Heart right ventricle (tissue), 16 donors: ENCODE measurements around the gene TMEM121B. TPM values are rescaled to one million over a fixed set of nuclear protein-coding genes. Genes with fewer than 3 reads are reported as not detected.

Experiments
- ATAC-seq, 8 donors: fragments of 200-7000 bp; cut with Tn5 transposase; one replicate each; pipeline ENCODE4 v1.9.1; 2020; ENCODE audit warnings: mild to moderate bottlenecking in 8 of 8, moderate library complexity in 8 of 8, moderate number of reproducible peaks in 1 of 8
- DNase-seq, 2 donors: peaks; one replicate each; pipeline ENCODE4 v3.0.0-alpha.2; 2020
- H3K27ac ChIP-seq, 10 donors: fragments of 200-600 bp; sonication (generic) in 2 of 10; one replicate each; pipeline versions ENCODE4 v1.5.0 to v1.8.0; 2020 to 2022; ENCODE audit warnings: mild to moderate bottlenecking in 3 of 10
- H3K27me3 ChIP-seq, 7 donors: fragments of 200-600 bp; one replicate each; pipeline ENCODE4 v1.8.0; 2021 to 2022; ENCODE audit warnings: mild to moderate bottlenecking in 2 of 7
- H3K36me3 ChIP-seq, 9 donors: fragments of 200-600 bp; sonication (generic) in 1 of 9; one replicate each; pipeline versions ENCODE4 v1.5.0 to v1.8.0; 2020 to 2022; ENCODE audit warnings: mild to moderate bottlenecking in 2 of 9
- H3K4me1 ChIP-seq, 9 donors: fragments of 200-600 bp; sonication (generic) in 1 of 9; one replicate each; pipeline versions ENCODE4 v1.5.0 to v1.8.0; 2020 to 2022; ENCODE audit warnings: mild to moderate bottlenecking in 4 of 9
- H3K4me3 ChIP-seq, 10 donors: fragments of 200-600 bp; sonication (generic) in 2 of 10; one replicate each; pipeline versions ENCODE4 v1.5.0 to v1.8.0; 2020 to 2022; ENCODE audit warnings: mild to moderate bottlenecking in 7 of 10, moderate library complexity in 2 of 10
- H3K9me3 ChIP-seq, 11 donors: fragments of 200-600 bp in 10 of 11; sonication (generic) in 2 of 11; one replicate each; pipeline versions ENCODE4 v1.5.0 to v1.8.0; 2013 to 2022; ENCODE audit warnings: mild to moderate bottlenecking in 2 of 11, control low read depth in 1 of 11, moderate library complexity in 1 of 11
- CTCF ChIP-seq, 9 donors: fragments of 200-600 bp; sonication (generic) in 2 of 9; IDR thresholded peaks; one replicate each; pipeline versions ENCODE4 v1.5.0 to v1.8.0; 2021 to 2022; ENCODE audit warnings: antibody characterized with exemption in 9 of 9, mild to moderate bottlenecking in 5 of 9, moderate library complexity in 1 of 9
- WGBS, 2 donors: extraction: QIAGEN DNeasy Blood & Tissue Kit; methylation state at CpG; one replicate each; pipeline ENCODE4 v1.1.7; 2013; ENCODE audit warnings: inconsistent platforms in 1 of 2; 5-methylcytosine and 5-hydroxymethylcytosine counted together
- intact Hi-C, 10 donors: fragments of 100-400 bp; cut with DNase I; formaldehyde crosslinking; loops; one replicate each; pipeline versions ENCODE4 v1.11.1 to v1.14.2; 2022
- polyA plus RNA-seq, 2 donors: library from polyadenylated mRNA; stranded (reverse); fragments of 200-250 nt; gene quantifications; one replicate each; pipeline ENCODE4 v1.2.3, GENCODE V29; 2013
- total RNA-seq, 10 donors: library from RNA; stranded (reverse); fragmentation: NEBNext Ultra II Directional in 3 of 10; extraction: Animal tissue kit (Norgen Biotek cat#: 25700) in 3 of 10; gene quantifications; one replicate each; pipeline versions ENCODE4 v1.2.1 to v1.2.4, GENCODE V29; 2021 to 2023
- donor health status: Arrhythmogenic right ventricular cardiomyopathy.
- donor health status: ischemic (EF 13 %, LVEDD 7.1; RV severe dilation, severe dysfunction).
- donor health status: healthy with polysubstance abuse.
- donor health status: DM: no; HTN: yes; CAD: no.
- donor health status: DM: no; HTN: no; CAD: no.
- donor health status: ischemic (EF 25% LVEDD 6.9; RV normal size, moderate dysfunction).
- donor health status: ischemic (EF 25% LVEDD 5.7; RV mildly dilated, moderate dysfunction).
- donor health status: healthy.
- donor health status: DM: yes; HTN: yes; CAD: no.
- donor health status: Ischemic cardiomyopathy.
- donor health status: ischemic (EF 35%, LVEDD 5.7; RV mildly dilated, moderate dysfunction).
- donor health status: nonischemic (EF 11% LVEDD 7.7; RV severe dilation, severe dysfunction).
- donor health status: DM: yes; HTN: yes; CAD: no.
- donor health status: PGD.
- donor health status: ischemic (EF 29% LVEDD 5.4; RV normal size, mild dysfunction).
- donor health status: nonischemic (EF 23%, LVEDD 6.1; RV moderate dilation, normal function).

TMEM121B gene
- total and polyA plus RNA-seq, 12 donors: 0.41 to 3.3 (median 1.9) TPM

- intact Hi-C loops: no loop called here
- TF ChIP-seq CTCF (IDR thresholded peaks at IDR 0.05): no peak
- no peaks in the 10 kb centered on the region for H3K27me3 ChIP-seq
- 62 to 74% methylated on average over 4 of the region's 4 CpGs for WGBS, 2 donors
- DNase-seq (no peak), ATAC-seq (no peak)
- peaks cover 0 to 9% (median 0%) of the 10 kb centered on the region in 9 donors for H3K36me3 ChIP-seq
- H3K9me3 ChIP-seq: no peaks in the 10 kb centered on the region
- no peak overlapping the region for H3K4me3 ChIP-seq
- H3K4me1 ChIP-seq: peaks cover 0 to 95% (median 4%) of the 10 kb centered on the region in 9 donors
- H3K27ac ChIP-seq: no peak overlapping the region
Measured at GRCh38 chr22:17091851-17092250, 29.3 kb downstream of the TMEM121B start.

- Histone ChIP-seq H3K27me3 (no peaks in the 10 kb centered on the region), H3K4me3 (no peak overlapping the region), H3K4me1 (peaks cover 0 to 95% (median 16%) of the 10 kb centered on the region in 9 donors), H3K36me3 (peaks cover 0 to 9% (median 0%) of the 10 kb centered on the region in 9 donors), H3K9me3 (no peaks in the 10 kb centered on the region), H3K27ac (no peak overlapping the region)
- no peak for TF ChIP-seq CTCF (IDR thresholded peaks at IDR 0.05)
- ATAC-seq: no peak
- intact Hi-C loops: no loop called here
- no peak for DNase-seq
Measured at GRCh38 chr22:17090550-17090949, 30.6 kb downstream of the TMEM121B start.

- Histone ChIP-seq H3K4me1 (peaks cover 0 to 77% (median 17%) of the 10 kb centered on the region in 9 donors), H3K4me3 (peak overlapping the region in 1 of 10 donors; percentile 97), H3K36me3 (peaks cover 0 to 9% (median 0%) of the 10 kb centered on the region in 9 donors), H3K27ac (peak overlapping the region in 1 of 10 donors; percentile 99), H3K27me3 (no peaks in the 10 kb centered on the region), H3K9me3 (no peaks in the 10 kb centered on the region)
- 75% methylated on average over 12 of the region's 12 CpGs for WGBS, 2 donors
- intact Hi-C loops: loop anchor here in 6 of 10 donors (5.0 to 10.0 kb wide), 7 partner anchors 35 to 727 kb away; partner anchors contain the start of genes HDHD5 (in 1 of the 6) and TMEM121B (in 1 of the 6)
- no peak for DNase-seq
- ATAC-seq: no peak
- no peak for TF ChIP-seq CTCF (IDR thresholded peaks at IDR 0.05)
Measured at GRCh38 chr22:17087498-17088131, 33.5 kb downstream of the TMEM121B start.

- no peak for TF ChIP-seq CTCF (IDR thresholded peaks at IDR 0.05)
- Histone ChIP-seq H3K36me3 (peaks cover 0 to 9% (median 0%) of the 10 kb centered on the region in 9 donors), H3K27ac (peak overlapping the region in 3 of 10 donors; percentile 0 to 99 (median 93)), H3K4me3 (peak overlapping the region in 6 of 10 donors; percentile 72 to 98 (median 96)), H3K27me3 (no peaks in the 10 kb centered on the region), H3K4me1 (peaks cover 0 to 70% (median 17%) of the 10 kb centered on the region in 9 donors), H3K9me3 (no peaks in the 10 kb centered on the region)
- intact Hi-C loops: loop anchor here in 6 of 10 donors (5.0 to 10.0 kb wide), 7 partner anchors 35 to 728 kb away; partner anchors contain the start of genes HDHD5 (in 1 of the 6) and TMEM121B (in 1 of the 6)
- DNase-seq (no peak), ATAC-seq (no peak)
- WGBS, 2 donors: 75 to 76% methylated on average over 10 of the region's 10 CpGs
Measured at GRCh38 chr22:17086788-17087497, 34.2 kb downstream of the TMEM121B start.
